HUES6 (cell line): ENCODE data around the gene CCDC186.

ENCODE experiments used
- H3K27ac ChIP-seq: 2 replicates; pipeline ENCODE4 v1.7.0; 2013; ENCODE audit warnings: low read depth, mild to moderate bottlenecking, low read length, inconsistent platforms
- H3K27me3 ChIP-seq: 2 replicates; pipeline ENCODE4 v1.6.1; 2013; ENCODE audit warnings: low read length; ENCODE audit not compliant: control insufficient read depth, insufficient read depth
- H3K36me3 ChIP-seq: 2 replicates; pipeline ENCODE4 v1.6.1; 2013; ENCODE audit warnings: low read length; ENCODE audit not compliant: control insufficient read depth, insufficient read depth
- H3K4me1 ChIP-seq: 2 replicates; pipeline ENCODE4 v1.6.1; 2013; ENCODE audit warnings: low read length; ENCODE audit not compliant: control insufficient read depth, insufficient read depth
- H3K4me3 ChIP-seq: 2 replicates; pipeline ENCODE4 v1.5.1; 2013; ENCODE audit warnings: low read depth, low read length
- H3K9ac ChIP-seq: one replicate; pipeline ENCODE4 v1.6.1; 2013; ENCODE audit warnings: mild to moderate bottlenecking, low read length
- H3K9me3 ChIP-seq: 2 replicates; pipeline ENCODE4 v1.6.1; 2013; ENCODE audit warnings: low read depth, low read length; ENCODE audit not compliant: control insufficient read depth, insufficient read depth

Gene CCDC186

GRCh38 chr10:114117728-114118127 lies 56.3 kb downstream of the CCDC186 start:
- Histone ChIP-seq H3K27ac (no peak overlapping the region), H3K4me3 (no peak overlapping the region), H3K4me1 (no peaks in the 10 kb centered on the region), H3K36me3 (no peaks in the 10 kb centered on the region), H3K9ac (no peak overlapping the region), H3K27me3 (no peaks in the 10 kb centered on the region), H3K9me3 (no peaks in the 10 kb centered on the region)

GRCh38 chr10:114115661-114116445 lies 58.1 kb downstream of the CCDC186 start:
- no peak overlapping the region for H3K4me3 ChIP-seq
- H3K9ac ChIP-seq: no peak overlapping the region
- no peaks in the 10 kb centered on the region for H3K9me3 ChIP-seq
- no peak overlapping the region for H3K27ac ChIP-seq
- H3K4me1 ChIP-seq: no peaks in the 10 kb centered on the region
- no peaks in the 10 kb centered on the region for H3K27me3 ChIP-seq
- H3K36me3 ChIP-seq: no peaks in the 10 kb centered on the region

GRCh38 chr10:114110174-114110972 lies 63.6 kb downstream of the CCDC186 start:
- Histone ChIP-seq H3K27me3 (no peaks in the 10 kb centered on the region), H3K27ac (no peak overlapping the region), H3K9me3 (no peaks in the 10 kb centered on the region), H3K4me1 (no peaks in the 10 kb centered on the region), H3K36me3 (no peaks in the 10 kb centered on the region), H3K9ac (no peak overlapping the region), H3K4me3 (no peak overlapping the region)

GRCh38 chr10:114103284-114103683 lies 70.7 kb downstream of the CCDC186 start:
- Histone ChIP-seq H3K27me3 (peaks cover 27% of the 10 kb centered on the region), H3K27ac (no peak overlapping the region), H3K4me3 (no peak overlapping the region), H3K4me1 (peaks cover 6% of the 10 kb centered on the region; the same call in 1 of the 2 replicates), H3K9ac (no peak overlapping the region), H3K9me3 (no peaks in the 10 kb centered on the region), H3K36me3 (no peaks in the 10 kb centered on the region)

- H3K4me1 ChIP-seq: peaks cover 6% of the 10 kb centered on the region; the same call in 1 of the 2 replicates
- H3K36me3 ChIP-seq: no peaks in the 10 kb centered on the region
- H3K27ac ChIP-seq: no peak overlapping the region
- peaks cover 27% of the 10 kb centered on the region for H3K27me3 ChIP-seq
- H3K4me3 ChIP-seq: no peak overlapping the region
- H3K9me3 ChIP-seq: no peaks in the 10 kb centered on the region
- no peak overlapping the region for H3K9ac ChIP-seq
These were observed 71.7 kb downstream of the CCDC186 start for GRCh38 chr10:114102256-114102655.

DNA sequence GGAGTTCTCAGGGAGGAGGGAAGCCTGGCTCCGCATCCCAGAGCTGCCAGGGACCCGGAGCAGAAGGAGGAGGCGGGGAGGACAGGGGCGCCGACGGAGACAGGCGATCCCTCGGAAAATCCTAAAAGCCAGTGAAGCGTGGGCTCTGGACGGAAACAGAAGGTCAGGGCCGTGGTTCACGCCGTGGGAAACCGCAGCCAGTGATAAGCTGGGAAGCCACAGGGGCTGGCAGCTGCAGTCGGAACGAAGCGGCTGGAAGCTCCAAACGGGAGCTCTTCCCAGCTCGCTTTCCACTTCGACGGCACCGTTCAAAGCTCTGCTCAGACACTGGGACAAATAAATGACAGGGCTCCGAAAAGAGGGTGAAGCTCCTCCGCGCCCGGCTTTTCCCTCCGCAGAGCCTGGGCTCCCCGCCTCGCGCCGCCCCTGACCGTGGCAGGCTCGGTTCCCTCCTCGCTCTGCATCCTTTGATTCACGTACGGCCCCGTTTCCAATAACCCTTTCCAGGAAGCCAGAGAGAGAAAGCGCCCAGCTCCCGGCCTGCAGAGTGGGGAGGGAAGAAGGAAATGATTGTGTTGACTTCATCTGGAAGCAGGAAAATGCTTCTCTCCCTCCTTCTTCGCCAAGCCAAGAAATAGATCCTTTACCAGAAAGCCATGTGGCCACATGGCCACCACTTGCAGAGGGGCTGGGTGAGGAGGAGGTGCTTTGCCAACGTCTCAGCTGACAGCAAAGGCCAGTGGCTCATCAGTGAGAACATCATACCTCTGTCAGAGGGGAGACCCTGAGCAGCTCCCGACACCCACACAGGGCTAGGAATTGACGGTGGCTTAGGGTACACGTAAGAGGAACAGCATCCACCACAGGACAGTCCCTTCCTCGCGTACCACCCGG lies 72.9 kb downstream of the CCDC186 start:
- H3K9me3 ChIP-seq: no peaks in the 10 kb centered on the region
- H3K4me3 ChIP-seq: peak overlapping the region; percentile 58
- H3K9ac ChIP-seq: peak overlapping the region; percentile 2
- no peaks in the 10 kb centered on the region for H3K36me3 ChIP-seq
- H3K4me1 ChIP-seq: peaks cover 6% of the 10 kb centered on the region; the same call in 1 of the 2 replicates
- H3K27me3 ChIP-seq: peaks cover 27% of the 10 kb centered on the region
- no peak overlapping the region for H3K27ac ChIP-seq

DNA sequence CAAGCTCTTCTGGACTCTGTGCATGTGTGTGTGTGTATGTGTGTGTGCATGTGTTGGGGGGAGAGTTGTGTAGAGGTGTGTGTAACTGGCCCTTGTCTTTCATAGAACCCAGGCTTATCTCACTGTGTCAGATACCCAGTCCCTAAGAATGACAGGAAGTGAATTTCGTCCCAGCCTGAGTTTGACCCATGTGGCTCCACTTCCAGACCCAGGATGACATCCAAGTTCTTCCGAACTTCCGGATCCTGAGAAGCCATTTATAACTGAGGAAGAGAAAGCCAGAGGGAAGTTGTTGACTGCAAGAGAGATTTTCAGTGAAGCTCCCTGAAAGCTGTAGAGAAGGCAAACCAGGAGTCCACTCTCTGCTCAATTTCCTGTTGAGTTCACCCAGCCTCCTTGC lies 77.1 kb downstream of the CCDC186 start:
- Histone ChIP-seq H3K27ac (no peak overlapping the region), H3K4me3 (no peak overlapping the region), H3K27me3 (peaks cover 24% of the 10 kb centered on the region), H3K4me1 (peaks cover 6% of the 10 kb centered on the region; the same call in 1 of the 2 replicates), H3K9me3 (peaks cover 2% of the 10 kb centered on the region; the same call in 1 of the 2 replicates), H3K9ac (no peak overlapping the region), H3K36me3 (no peaks in the 10 kb centered on the region)

DNA sequence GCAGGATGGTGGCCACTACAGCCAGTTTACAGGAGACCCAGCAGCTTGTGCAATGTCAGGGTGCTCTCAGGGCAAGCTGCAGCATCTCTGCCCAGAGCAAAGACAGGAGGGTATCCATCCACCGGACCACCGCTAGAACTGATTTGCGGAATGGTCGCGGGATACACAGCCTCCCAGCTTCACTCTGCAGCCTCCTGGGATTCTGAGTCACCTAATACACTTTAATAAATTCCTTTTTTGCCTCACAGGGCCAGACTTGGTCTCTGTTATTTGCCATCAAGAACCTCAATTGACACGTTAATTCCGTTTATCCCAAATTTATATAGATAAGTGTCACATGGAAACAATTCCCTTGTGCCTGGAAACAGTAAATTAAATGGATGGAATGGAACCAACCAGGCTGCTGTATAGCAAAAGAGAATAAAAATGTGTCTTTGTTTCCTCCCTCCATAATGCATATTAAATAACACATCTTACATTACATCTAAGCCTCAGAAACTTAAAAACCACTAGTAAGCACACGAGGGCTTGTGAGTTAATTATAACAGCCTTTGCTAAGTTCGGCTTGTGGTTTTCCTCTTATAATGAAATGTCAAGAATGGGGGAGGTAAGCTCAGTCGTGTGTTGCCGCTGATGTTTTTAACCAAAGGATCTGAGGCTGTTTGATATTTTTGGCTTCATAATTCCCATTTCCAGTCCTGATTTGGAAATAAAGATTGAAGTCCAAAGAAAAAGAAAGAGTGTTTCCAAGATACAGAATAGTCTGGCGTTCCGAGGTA lies 78.3 kb downstream of the CCDC186 start:
- Histone ChIP-seq H3K4me3 (no peak overlapping the region), H3K4me1 (0 out of 2 replicates have a peak, but pooled peaks cover 3% of the 10 kb centered on the region), H3K27ac (no peak overlapping the region), H3K27me3 (peaks cover 13% of the 10 kb centered on the region), H3K36me3 (no peaks in the 10 kb centered on the region), H3K9me3 (peaks cover 2% of the 10 kb centered on the region; the same call in 1 of the 2 replicates), H3K9ac (no peak overlapping the region)

DNA sequence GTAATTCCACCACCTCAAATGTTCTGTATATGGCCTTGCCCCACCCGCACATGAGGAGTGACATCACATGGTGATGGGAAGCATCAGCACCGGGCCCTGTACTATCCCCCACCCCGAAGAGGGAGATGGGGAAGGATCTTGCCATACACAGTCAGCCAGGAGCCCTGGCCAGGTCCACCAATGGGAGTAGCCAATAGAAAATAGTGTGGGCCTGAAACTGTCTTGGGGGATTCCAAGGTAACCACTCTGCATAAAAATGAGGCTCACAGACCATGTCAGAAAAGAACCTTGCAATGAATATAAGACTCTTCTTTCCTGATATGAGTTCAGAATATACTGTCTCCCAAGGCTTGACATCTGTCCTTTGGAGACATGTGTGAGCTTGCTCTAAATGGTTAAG lies 79.2 kb downstream of the CCDC186 start:
- no peak overlapping the region for H3K4me3 ChIP-seq
- no peaks in the 10 kb centered on the region for H3K4me1 ChIP-seq
- peaks cover 4% of the 10 kb centered on the region for H3K27me3 ChIP-seq
- peaks cover 2% of the 10 kb centered on the region; the same call in 1 of the 2 replicates for H3K9me3 ChIP-seq
- H3K27ac ChIP-seq: no peak overlapping the region
- no peaks in the 10 kb centered on the region for H3K36me3 ChIP-seq
- H3K9ac ChIP-seq: no peak overlapping the region

- Histone ChIP-seq H3K36me3 (no peaks in the 10 kb centered on the region), H3K4me3 (no peak overlapping the region), H3K27me3 (no peaks in the 10 kb centered on the region), H3K27ac (no peak overlapping the region), H3K9ac (no peak overlapping the region), H3K9me3 (no peaks in the 10 kb centered on the region), H3K4me1 (no peaks in the 10 kb centered on the region)
These were observed 86.3 kb downstream of the CCDC186 start for GRCh38 chr10:114087655-114088054.
